ENCODE measurements around the gene RFPL2.

The RFPL2 gene

GRCh38 chr22:32217465-32217864, 12.6 kb upstream of the RFPL2 start:
- Histone ChIP-seq H3K4me1 (ENCODE audit: control insufficient read depth in 1 of 2, insufficient read depth in 1 of 2, low read depth in 1 of 2, low read length in 1 of 2) (peaks cover 8 to 11% of the 10 kb centered on the region in 2 experiments), H3K36me3 (no peaks in the 10 kb centered on the region), H3K27me3 (peaks cover 2% of the 10 kb centered on the region), H3K9me3 (no peaks in the 10 kb centered on the region), H3K4me3 (ENCODE audit: low read depth in 1 of 2, low read length in 1 of 2) (no peak overlapping the region), H3K27ac (no peak overlapping the region)
- TF ChIP-seq, protein P1, sequence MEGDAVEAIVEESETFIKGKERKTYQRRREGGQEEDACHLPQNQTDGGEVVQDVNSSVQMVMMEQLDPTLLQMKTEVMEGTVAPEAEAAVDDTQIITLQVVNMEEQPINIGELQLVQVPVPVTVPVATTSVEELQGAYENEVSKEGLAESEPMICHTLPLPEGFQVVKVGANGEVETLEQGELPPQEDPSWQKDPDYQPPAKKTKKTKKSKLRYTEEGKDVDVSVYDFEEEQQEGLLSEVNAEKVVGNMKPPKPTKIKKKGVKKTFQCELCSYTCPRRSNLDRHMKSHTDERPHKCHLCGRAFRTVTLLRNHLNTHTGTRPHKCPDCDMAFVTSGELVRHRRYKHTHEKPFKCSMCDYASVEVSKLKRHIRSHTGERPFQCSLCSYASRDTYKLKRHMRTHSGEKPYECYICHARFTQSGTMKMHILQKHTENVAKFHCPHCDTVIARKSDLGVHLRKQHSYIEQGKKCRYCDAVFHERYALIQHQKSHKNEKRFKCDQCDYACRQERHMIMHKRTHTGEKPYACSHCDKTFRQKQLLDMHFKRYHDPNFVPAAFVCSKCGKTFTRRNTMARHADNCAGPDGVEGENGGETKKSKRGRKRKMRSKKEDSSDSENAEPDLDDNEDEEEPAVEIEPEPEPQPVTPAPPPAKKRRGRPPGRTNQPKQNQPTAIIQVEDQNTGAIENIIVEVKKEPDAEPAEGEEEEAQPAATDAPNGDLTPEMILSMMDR (IDR thresholded peaks at IDR 0.05), result no peak

GRCh38 chr22:32216911-32217310, 12.0 kb upstream of the RFPL2 start:
- no peak overlapping the region for H3K27ac ChIP-seq
- H3K36me3 ChIP-seq, result no peaks in the 10 kb centered on the region
- H3K9me3 ChIP-seq, result no peaks in the 10 kb centered on the region
- no peaks in the 10 kb centered on the region for H3K27me3 ChIP-seq
- no peak overlapping the region for H3K4me3 ChIP-seq (ENCODE audit: low read depth in 1 of 2, low read length in 1 of 2)
- peaks cover 8 to 11% of the 10 kb centered on the region in 2 experiments for H3K4me1 ChIP-seq (ENCODE audit: control insufficient read depth in 1 of 2, insufficient read depth in 1 of 2, low read depth in 1 of 2, low read length in 1 of 2)
- TF ChIP-seq, protein P1 (IDR thresholded peaks at IDR 0.05), result no peak

- Histone ChIP-seq H3K27ac (no peak overlapping the region), H3K9me3 (no peaks in the 10 kb centered on the region), H3K4me1 (ENCODE audit: control insufficient read depth in 1 of 2, insufficient read depth in 1 of 2, low read depth in 1 of 2, low read length in 1 of 2) (no peaks in the 10 kb centered on the region), H3K27me3 (no peaks in the 10 kb centered on the region), H3K4me3 (ENCODE audit: low read depth in 1 of 2, low read length in 1 of 2) (no peak overlapping the region), H3K36me3 (no peaks in the 10 kb centered on the region)
- TF ChIP-seq, protein P1 (IDR thresholded peaks at IDR 0.05), result no peak
These were observed 6.1 kb upstream of the RFPL2 start for GRCh38 chr22:32211011-32211410.

DNA sequence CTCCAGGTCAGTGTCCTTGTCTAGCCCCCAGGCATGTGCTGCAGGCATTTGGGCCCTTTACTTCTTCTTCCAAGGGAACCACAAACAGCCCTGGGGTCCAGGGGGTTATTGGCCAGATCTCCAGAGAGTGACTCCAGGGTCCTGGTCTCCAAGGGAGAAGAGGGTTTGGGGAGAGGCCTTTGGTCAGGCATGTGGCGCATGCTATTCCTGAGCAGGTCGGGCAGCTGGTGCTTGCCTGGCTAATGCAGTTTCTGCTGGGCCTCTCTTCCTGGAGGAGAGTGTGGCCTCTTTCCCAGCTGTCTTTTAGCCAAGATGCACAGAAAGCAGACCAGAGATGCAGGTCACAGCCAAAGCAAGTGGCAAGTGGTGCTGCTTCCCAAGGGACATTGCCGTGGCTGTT, 3.8 kb upstream of the RFPL2 start:
- Histone ChIP-seq H3K9me3 (no peaks in the 10 kb centered on the region), H3K36me3 (no peaks in the 10 kb centered on the region), H3K4me1 (ENCODE audit: control insufficient read depth in 1 of 2, insufficient read depth in 1 of 2, low read depth in 1 of 2, low read length in 1 of 2) (peaks cover 0 to 3% of the 10 kb centered on the region in 2 experiments), H3K4me3 (ENCODE audit: low read depth in 1 of 2, low read length in 1 of 2) (no peak overlapping the region), H3K27ac (no peak overlapping the region), H3K27me3 (peaks cover 23% of the 10 kb centered on the region)
- TF ChIP-seq, protein P1 (IDR thresholded peaks at IDR 0.05), result no peak

- no peaks in the 10 kb centered on the region for H3K36me3 ChIP-seq
- TF ChIP-seq, protein P1 (IDR thresholded peaks at IDR 0.05), result no peak
- no peak overlapping the region for H3K4me3 ChIP-seq (ENCODE audit: low read depth in 1 of 2, low read length in 1 of 2)
- H3K9me3 ChIP-seq, result no peaks in the 10 kb centered on the region
- H3K27me3 ChIP-seq, result peaks cover 29% of the 10 kb centered on the region
- H3K27ac ChIP-seq, result no peak overlapping the region
- peaks cover 6 to 7% of the 10 kb centered on the region in 2 experiments for H3K4me1 ChIP-seq (ENCODE audit: control insufficient read depth in 1 of 2, insufficient read depth in 1 of 2, low read depth in 1 of 2, low read length in 1 of 2)
These were observed 3.2 kb upstream of the RFPL2 start for GRCh38 chr22:32207971-32208480.
